Osteocyte (in vitro differentiated cells): ENCODE results near the gene NQO2. TPM values are rescaled to one million over a fixed set of nuclear protein-coding genes. Genes with fewer than 3 reads are reported as not detected.

ENCODE experiments used
- DNase-seq: peaks from one replicate; pipeline ENCODE4 v3.0.0; 2021; ENCODE audit warnings: mixed read lengths; ENCODE audit not compliant: unreplicated experiment; ENCODE audit errors: extremely low spot score
- H3K27ac Mint-ChIP-seq: one replicate; pipeline ENCODE4 v1.8.0; 2021; ENCODE audit warnings: mild to moderate bottlenecking, mixed read lengths; ENCODE audit not compliant: unreplicated experiment
- H3K27me3 Mint-ChIP-seq: one replicate; pipeline ENCODE4 v1.8.0; 2021; ENCODE audit warnings: mixed read lengths; ENCODE audit not compliant: unreplicated experiment
- H3K36me3 Mint-ChIP-seq: one replicate; pipeline ENCODE4 v1.8.0; 2021; ENCODE audit warnings: mixed read lengths; ENCODE audit not compliant: unreplicated experiment
- H3K4me1 Mint-ChIP-seq: one replicate; pipeline ENCODE4 v1.8.0; 2021; ENCODE audit warnings: mixed read lengths; ENCODE audit not compliant: unreplicated experiment
- H3K4me3 Mint-ChIP-seq: one replicate; pipeline ENCODE4 v1.8.0; 2021; ENCODE audit warnings: mild to moderate bottlenecking, moderate library complexity, mixed read lengths; ENCODE audit not compliant: unreplicated experiment
- H3K9me3 Mint-ChIP-seq: one replicate; pipeline ENCODE4 v1.8.0; 2021; ENCODE audit warnings: mixed read lengths; ENCODE audit not compliant: unreplicated experiment
- CTCF ChIP-seq: fragments of 200-600 bp; sonication (generic); IDR thresholded peaks from 2 replicates; pipeline ENCODE4 v1.5.0; 2021; ENCODE audit warnings: antibody characterized with exemption, mild to moderate bottlenecking, moderate library complexity
- total RNA-seq: library from RNA; stranded (reverse); gene quantifications from 2 replicates; pipeline ENCODE4 v1.2.1, GENCODE V29; 2021

NQO2 gene
- total RNA-seq, 1 donor from 2014 or later: 40.1 TPM

GRCh38 chr6:2978923-2979322 lies 20.8 kb upstream of the NQO2 start:
- Mint-ChIP-seq H3K27ac (no peak overlapping the region), H3K4me3 (no peak overlapping the region), H3K27me3 (no peaks in the 10 kb centered on the region), H3K36me3 (no peaks in the 10 kb centered on the region), H3K4me1 (peaks cover 37% of the 10 kb centered on the region), H3K9me3 (no peaks in the 10 kb centered on the region)
- TF ChIP-seq CTCF: no peak
- no peak for DNase-seq

GRCh38 chr6:2979819-2980464 lies 19.8 kb upstream of the NQO2 start:
- Mint-ChIP-seq H3K27ac (no peak overlapping the region), H3K9me3 (no peaks in the 10 kb centered on the region), H3K4me1 (peaks cover 37% of the 10 kb centered on the region), H3K4me3 (no peak overlapping the region), H3K27me3 (no peaks in the 10 kb centered on the region), H3K36me3 (no peaks in the 10 kb centered on the region)
- peak; percentile 15 for DNase-seq
- no peak for TF ChIP-seq CTCF

- Mint-ChIP-seq H3K4me1 (peaks cover 37% of the 10 kb centered on the region), H3K36me3 (no peaks in the 10 kb centered on the region), H3K27ac (peak overlapping the region; percentile 34), H3K27me3 (no peaks in the 10 kb centered on the region), H3K4me3 (no peak overlapping the region), H3K9me3 (no peaks in the 10 kb centered on the region)
- no peak for DNase-seq
- no peak for TF ChIP-seq CTCF
Observed at GRCh38 chr6:2980465-2980855, 19.2 kb upstream of the NQO2 start.

- Mint-ChIP-seq H3K9me3 (no peaks in the 10 kb centered on the region), H3K4me1 (peaks cover 33% of the 10 kb centered on the region), H3K4me3 (no peak overlapping the region), H3K27me3 (no peaks in the 10 kb centered on the region), H3K27ac (peak overlapping the region; percentile 57), H3K36me3 (no peaks in the 10 kb centered on the region)
- DNase-seq: peak; percentile 46
- TF ChIP-seq CTCF: no peak
Observed at GRCh38 chr6:2982426-2983117, 17.1 kb upstream of the NQO2 start.

- Mint-ChIP-seq H3K27me3 (no peaks in the 10 kb centered on the region), H3K36me3 (no peaks in the 10 kb centered on the region), H3K9me3 (no peaks in the 10 kb centered on the region), H3K4me3 (no peak overlapping the region), H3K27ac (no peak overlapping the region), H3K4me1 (peaks cover 37% of the 10 kb centered on the region)
- DNase-seq: no peak
- TF ChIP-seq CTCF: no peak
Observed at GRCh38 chr6:2984738-2985406, 14.8 kb upstream of the NQO2 start.
